SIG-M5 treated with dmso at 0.1 percent for 504 hours (cell line): ENCODE measurements around the gene CCDC187.
"Not testable (repeated sequence)": the region's sequence is repeated elsewhere in the genome, so short reads cannot be mapped to it uniquely, and the experiment has no call there.

ENCODE experiments used
- DNase-seq: peaks from one replicate; lab custom pipeline; 2025; ENCODE audit not compliant: unreplicated experiment; lab: John Stamatoyannopoulos, UW

CCDC187 gene

GRCh38 chr9:136327304-136327974 lies 23.5 kb upstream of the CCDC187 start, which contains the start of gene GPSM1:
GPSM1 (plus strand) TSS chr9:136327539; CDS start chr9:136327696, 157 bp downstream.
- no peak for DNase-seq

GRCh38 chr9:136326761-136327303 lies 22.9 kb upstream of the CCDC187 start:
- DNase-seq = no peak

- DNase-seq = no peak
Observed at GRCh38 chr9:136326061-136326760, 22.3 kb upstream of the CCDC187 start.

GRCh38 chr9:136325358-136325757 lies 21.5 kb upstream of the CCDC187 start:
- DNase-seq = no peak

- DNase-seq = no peak
Observed at GRCh38 chr9:136324501-136325300, 20.8 kb upstream of the CCDC187 start.

- no peak for DNase-seq
Observed at GRCh38 chr9:136323371-136323789, 19.5 kb upstream of the CCDC187 start.

GRCh38 chr9:136322756-136323330 lies 18.9 kb upstream of the CCDC187 start:
- DNase-seq = no peak

- no peak for DNase-seq
Observed at GRCh38 chr9:136321561-136321960, 17.7 kb upstream of the CCDC187 start.

- not testable (repeated sequence) for DNase-seq
Observed at GRCh38 chr9:136320972-136321371, 17.1 kb upstream of the CCDC187 start.

- not testable (repeated sequence) for DNase-seq
Observed at GRCh38 chr9:136319955-136320354, 16.1 kb upstream of the CCDC187 start.

- DNase-seq = not testable (repeated sequence)
Observed at GRCh38 chr9:136319244-136319643, 15.3 kb upstream of the CCDC187 start.

- no peak for DNase-seq
Observed at GRCh38 chr9:136318776-136319241, 14.9 kb upstream of the CCDC187 start.

- DNase-seq = no peak
Observed at GRCh38 chr9:136318111-136318775, 14.3 kb upstream of the CCDC187 start.

GRCh38 chr9:136317695-136318094 lies 13.8 kb upstream of the CCDC187 start:
- DNase-seq = no peak

GRCh38 chr9:136316896-136317676 lies 13.2 kb upstream of the CCDC187 start:
- DNase-seq = no peak

GRCh38 chr9:136316271-136316751 lies 12.4 kb upstream of the CCDC187 start:
- DNase-seq = no peak

GRCh38 chr9:136314944-136315343 lies 11.1 kb upstream of the CCDC187 start:
- DNase-seq = no peak

GRCh38 chr9:136314056-136314416 lies 10.1 kb upstream of the CCDC187 start:
- DNase-seq = no peak
